Thyroid gland (tissue), 4 donors: ENCODE measurements around the gene LSM3.

Experiments
- CTCF ChIP-seq, 6 experiments: fragments of 200-600 bp in 3 of 6; fragments of 450-650 bp in 3 of 6; sonication (generic) in 3 of 6; IDR thresholded peaks; one replicate each; pipeline ENCODE4 v1.5.1; 2016 to 2019; ENCODE audit warnings: antibody characterized with exemption in 6 of 6, mild to moderate bottlenecking in 2 of 6, inconsistent platforms in 1 of 6, moderate library complexity in 1 of 6
- POLR2A ChIP-seq, 2 donors: fragments of 450-650 bp; IDR thresholded peaks; one replicate each; pipeline ENCODE4 v1.6.1; 2017; ENCODE audit warnings: antibody characterized with exemption in 2 of 2, mild to moderate bottlenecking in 2 of 2, moderate library complexity in 1 of 2

- no peak for TF ChIP-seq POLR2A (IDR thresholded peaks at IDR 0.05)
- no peak for TF ChIP-seq CTCF (IDR thresholded peaks at IDR 0.05)
Observed at GRCh38 chr3:14235912-14236295, 57.3 kb downstream of the LSM3 start.
